ENCODE measurements around the gene SDC4.
A peak's percentile ranks its signal among the peaks of the same experiment; 100 is the strongest.

Gene SDC4

DNA sequence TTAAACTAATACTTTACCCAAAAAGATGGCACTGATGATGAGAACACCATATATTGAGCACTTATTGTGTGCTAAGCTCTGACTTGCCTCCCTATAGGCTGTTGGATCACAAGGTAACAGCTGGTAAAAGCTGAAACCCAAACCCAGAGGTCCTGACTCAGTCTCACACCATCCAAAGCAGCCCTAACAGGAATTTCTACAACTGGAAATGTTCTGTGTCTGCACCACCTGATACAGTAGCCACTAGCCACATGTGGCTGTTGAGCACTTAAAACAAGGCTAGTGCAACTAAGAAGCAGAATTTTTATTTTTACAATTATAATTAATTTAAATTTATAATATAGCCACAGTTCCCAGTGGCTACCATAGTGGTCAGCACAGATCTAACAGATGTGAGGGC is 24.5 kb downstream of the SDC4 start:
- TF ChIP-seq EZH2phosphoT487 (IDR thresholded peaks at IDR 0.05; ENCODE audit: borderline replicate concordance) (no peak), CTCF (conservative IDR thresholded peaks at IDR 0.05; ENCODE audit: low read length) (no peak)
- Histone ChIP-seq H3F3A (ENCODE audit: low read depth) (peaks cover 4% of the 10 kb centered on the region; the same call in 1 of the 2 replicates), H3K4me1 (ENCODE audit: insufficient read depth, low read length, poor library complexity, severe bottlenecking) (peaks cover 26% of the 10 kb centered on the region)

DNA sequence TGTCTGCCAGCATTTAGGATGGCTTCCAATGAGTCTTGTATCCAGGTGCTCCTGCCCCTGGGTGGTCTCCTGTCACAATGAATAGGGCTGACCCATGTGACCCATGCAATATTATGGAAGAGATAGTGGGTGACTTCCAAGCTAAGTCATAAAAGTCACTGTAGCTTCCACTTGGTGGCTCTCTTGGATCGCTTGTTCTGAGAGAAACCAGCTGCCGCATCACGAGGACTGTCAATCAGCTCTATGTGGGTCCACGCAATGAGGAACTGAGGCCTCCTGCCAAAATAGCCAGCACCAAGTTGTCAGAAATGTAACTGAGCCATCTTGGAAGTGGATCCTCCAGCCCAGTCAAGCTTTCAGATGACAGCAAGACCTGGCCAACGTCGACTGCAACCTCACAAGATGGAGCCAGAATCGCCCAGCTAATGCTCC is 25.3 kb downstream of the SDC4 start:
- Histone ChIP-seq H3K4me1 (ENCODE audit: insufficient read depth, low read length, poor library complexity, severe bottlenecking) (peaks cover 34% of the 10 kb centered on the region), H3K79me2 (ENCODE audit: insufficient read depth, low read length) (no peaks in the 10 kb centered on the region), H3K27me3 (ENCODE audit: insufficient read depth, low read length, poor library complexity, severe bottlenecking) (no peaks in the 10 kb centered on the region), H3K4me3 (ENCODE audit: low read length, poor library complexity, severe bottlenecking) (no peak overlapping the region), H3F3A (ENCODE audit: low read depth) (peaks cover 4% of the 10 kb centered on the region; the same call in 1 of the 2 replicates), H3K9me2 (replicated peaks; ENCODE audit: low read depth, low read length) (no peaks in the 10 kb centered on the region), H3K9ac (ENCODE audit: low read depth, low read length, poor library complexity, severe bottlenecking) (no peak overlapping the region), H2AFZ (ENCODE audit: low read length) (no peak overlapping the region), H3K9me3 (ENCODE audit: insufficient read depth, low read depth, low read length) (no peaks in the 10 kb centered on the region), H3K36me3 (ENCODE audit: insufficient read depth, low read length) (no peaks in the 10 kb centered on the region), H4K20me1 (ENCODE audit: insufficient read depth, low read length, poor library complexity, severe bottlenecking) (no peaks in the 10 kb centered on the region), H3K4me2 (ENCODE audit: low read depth, low read length, poor library complexity, severe bottlenecking) (no peak overlapping the region)
- no peak for TF ChIP-seq EZH2phosphoT487 (IDR thresholded peaks at IDR 0.05; ENCODE audit: borderline replicate concordance)
- TF ChIP-seq CTCF (conservative IDR thresholded peaks at IDR 0.05; ENCODE audit: low read length), result peak; percentile 29; the same call in 1 of the 2 replicates

More for the DNA sequence above, 24.5 kb downstream of the SDC4 start:
- Histone ChIP-seq H2AFZ (ENCODE audit: low read length) (no peak overlapping the region), H3K27me3 (ENCODE audit: insufficient read depth, low read length, poor library complexity, severe bottlenecking) (no peaks in the 10 kb centered on the region), H3K4me3 (ENCODE audit: low read length, poor library complexity, severe bottlenecking) (no peak overlapping the region), H4K20me1 (ENCODE audit: insufficient read depth, low read length, poor library complexity, severe bottlenecking) (no peaks in the 10 kb centered on the region), H3K9me2 (replicated peaks; ENCODE audit: low read depth, low read length) (no peaks in the 10 kb centered on the region), H3K4me2 (ENCODE audit: low read depth, low read length, poor library complexity, severe bottlenecking) (no peak overlapping the region), H3K36me3 (ENCODE audit: insufficient read depth, low read length) (no peaks in the 10 kb centered on the region), H3K79me2 (ENCODE audit: insufficient read depth, low read length) (no peaks in the 10 kb centered on the region), H3K9me3 (ENCODE audit: insufficient read depth, low read depth, low read length) (no peaks in the 10 kb centered on the region), H3K9ac (ENCODE audit: low read depth, low read length, poor library complexity, severe bottlenecking) (no peak overlapping the region)

DNA sequence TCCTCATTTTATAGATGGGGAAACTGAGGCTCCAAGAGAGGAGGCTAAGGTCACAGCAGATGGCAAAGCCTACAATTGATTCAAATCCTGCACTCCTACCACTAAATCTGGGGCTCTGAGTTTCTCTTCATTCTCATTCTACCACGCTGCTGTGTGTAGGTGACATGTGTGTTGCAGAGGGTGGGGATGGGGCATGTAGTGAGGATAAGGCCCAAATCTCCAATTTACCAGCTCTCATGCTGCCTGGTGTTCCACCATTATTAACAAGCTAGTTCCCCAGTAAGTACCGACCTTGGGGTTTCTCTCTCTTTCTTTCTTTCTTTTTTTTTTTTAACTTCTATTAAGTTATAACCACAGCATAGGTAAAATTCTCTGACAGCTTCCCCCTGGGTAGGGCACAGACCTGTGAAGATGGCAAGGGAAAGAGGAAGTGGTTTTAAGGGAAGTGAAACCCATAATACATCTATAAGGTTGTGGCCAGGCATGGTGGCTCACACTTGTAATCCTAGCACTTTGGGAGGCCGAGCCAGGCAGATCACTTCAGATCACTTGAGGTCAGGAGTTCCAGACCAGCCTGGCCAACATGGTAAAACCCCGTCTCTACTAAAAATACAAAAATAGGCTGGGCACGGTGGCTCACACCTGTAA is 27.2 kb downstream of the SDC4 start:
- H2AFZ ChIP-seq (ENCODE audit: low read length), result peak overlapping the region; percentile 46; the same call in 1 of the 2 replicates
- H3K4me1 ChIP-seq (ENCODE audit: insufficient read depth, low read length, poor library complexity, severe bottlenecking), result peaks cover 35% of the 10 kb centered on the region
- peak overlapping the region; percentile 36 for H3K4me3 ChIP-seq (ENCODE audit: low read length, poor library complexity, severe bottlenecking)
- no peaks in the 10 kb centered on the region for H3K9me3 ChIP-seq (ENCODE audit: insufficient read depth, low read depth, low read length)
- H3K36me3 ChIP-seq (ENCODE audit: insufficient read depth, low read length), result no peaks in the 10 kb centered on the region
- H3K4me2 ChIP-seq (ENCODE audit: low read depth, low read length, poor library complexity, severe bottlenecking), result peak overlapping the region; percentile 60
- TF ChIP-seq CTCF (conservative IDR thresholded peaks at IDR 0.05; ENCODE audit: low read length), result no peak
- TF ChIP-seq EZH2phosphoT487 (IDR thresholded peaks at IDR 0.05; ENCODE audit: borderline replicate concordance), result no peak
- H3K9me2 ChIP-seq (replicated peaks; ENCODE audit: low read depth, low read length), result no peaks in the 10 kb centered on the region
- no peaks in the 10 kb centered on the region for H4K20me1 ChIP-seq (ENCODE audit: insufficient read depth, low read length, poor library complexity, severe bottlenecking)
- peak overlapping the region; percentile 51 for H3K9ac ChIP-seq (ENCODE audit: low read depth, low read length, poor library complexity, severe bottlenecking)
- peaks cover 4% of the 10 kb centered on the region; the same call in 1 of the 2 replicates for H3F3A ChIP-seq (ENCODE audit: low read depth)
- H3K79me2 ChIP-seq (ENCODE audit: insufficient read depth, low read length), result no peaks in the 10 kb centered on the region
- H3K27me3 ChIP-seq (ENCODE audit: insufficient read depth, low read length, poor library complexity, severe bottlenecking), result no peaks in the 10 kb centered on the region

All from Loucy (cell line).